Tracheal epithelial cell (primary cell): ENCODE results near the gene RIPK4. TPM values are rescaled to one million over a fixed set of nuclear protein-coding genes. Genes with fewer than 3 reads are reported as not detected.

Source experiments
- total RNA-seq: library from RNA; depleted of rRNA; stranded (reverse); fragments of >200 nt; gene quantifications from 2 replicates; pipeline ENCODE4 v1.2.1, GENCODE V29; 2014

The RIPK4 gene
- 36.9 and 50.3 TPM in 2 replicates for total RNA-seq

DNA sequence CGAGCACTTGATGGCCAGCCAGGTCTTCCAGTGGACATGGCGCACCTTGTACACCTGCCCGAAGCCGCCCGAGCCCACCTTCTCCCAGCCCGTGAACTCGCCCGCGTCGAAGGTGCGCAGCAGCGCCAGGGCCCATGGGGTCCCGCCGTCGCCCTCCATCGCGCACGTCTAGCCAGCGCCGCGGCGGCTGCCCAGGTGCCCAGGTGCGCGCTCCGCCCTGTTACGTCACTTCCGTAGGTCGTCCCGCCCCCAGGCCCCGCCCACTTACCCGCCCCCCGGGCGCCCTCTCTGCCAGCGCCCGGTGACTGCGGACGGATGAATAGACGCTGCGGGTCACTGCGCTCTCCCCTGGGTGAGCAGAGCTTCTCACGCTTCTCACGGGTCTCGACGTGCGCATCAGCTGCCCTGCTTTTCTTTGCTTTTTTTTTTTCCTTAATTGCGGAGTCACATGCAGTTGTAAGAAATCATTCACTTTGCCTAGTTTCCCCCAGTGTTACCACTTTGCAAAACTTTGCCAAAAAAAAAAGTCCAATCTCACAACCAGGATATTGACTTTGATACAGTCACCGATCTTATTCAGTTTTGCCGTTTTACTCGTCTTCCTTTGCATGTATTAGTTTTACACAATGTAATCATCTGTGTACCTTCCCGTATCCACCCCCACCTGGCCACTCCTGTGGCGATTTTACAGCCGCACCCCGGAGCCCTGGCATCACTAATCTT is at the start of gene RIPK4:
Gene RIPK4, minus strand, starts transcription at position 170 of the 723 bp plus-strand sequence. Its CDS starts 11 bp downstream, at position 159.

Other genes with a start within 250 kb of the RIPK4 start
- 5.3 and 5.8 TPM in 2 replicates for gene PRDM15, start 112.3 kb upstream of the RIPK4 start, total RNA-seq
- 10.0 and 11.3 TPM in 2 replicates for gene C2CD2, start 187.0 kb upstream of the RIPK4 start, total RNA-seq
- gene ZBTB21, start 243.3 kb upstream of the RIPK4 start, total RNA-seq = 3.4 and 6.0 TPM in 2 replicates